CD4-positive, alpha-beta T cell treated with Interleukin-10 for 1 hour (primary cell): Measurements from ENCODE around the gene MICAL3.
"Not testable (repeated sequence)": the region's sequence is repeated elsewhere in the genome, so short reads cannot be mapped to it uniquely, and the experiment has no call there.

ENCODE experiments used
- DNase-seq: peaks from one replicate; pipeline ENCODE4 v3.0.0-alpha.2; 2020

Gene MICAL3

GRCh38 chr22:17880468-17880867, 143.9 kb downstream of the MICAL3 start:
- DNase-seq = no peak

GRCh38 chr22:17880020-17880419, 144.3 kb downstream of the MICAL3 start:
- no peak for DNase-seq

- no peak for DNase-seq
Observed at GRCh38 chr22:17878941-17879340, 145.4 kb downstream of the MICAL3 start.

- no peak for DNase-seq
Observed at GRCh38 chr22:17878186-17878694, 146.1 kb downstream of the MICAL3 start.

GRCh38 chr22:17876878-17877855, 147.2 kb downstream of the MICAL3 start:
- DNase-seq = not testable (repeated sequence)

- no peak for DNase-seq
Observed at GRCh38 chr22:17876306-17876831, 148.0 kb downstream of the MICAL3 start.

GRCh38 chr22:17875631-17876030, 148.7 kb downstream of the MICAL3 start:
- DNase-seq = no peak

- no peak for DNase-seq
Observed at GRCh38 chr22:17875156-17875555, 149.2 kb downstream of the MICAL3 start.

- DNase-seq = no peak
Observed at GRCh38 chr22:17874231-17874905, 150.0 kb downstream of the MICAL3 start.

GRCh38 chr22:17873804-17874203, 150.6 kb downstream of the MICAL3 start:
- DNase-seq = no peak

- DNase-seq = no peak
Observed at GRCh38 chr22:17873116-17873515, 151.2 kb downstream of the MICAL3 start.

GRCh38 chr22:17872471-17872870, 151.9 kb downstream of the MICAL3 start:
- DNase-seq = no peak

- DNase-seq = no peak
Observed at GRCh38 chr22:17871726-17872458, 152.5 kb downstream of the MICAL3 start.

GRCh38 chr22:17870407-17870806, 154.0 kb downstream of the MICAL3 start:
- DNase-seq = no peak

- DNase-seq = no peak
Observed at GRCh38 chr22:17869285-17870096, 154.9 kb downstream of the MICAL3 start.

GRCh38 chr22:17868771-17869170, 155.6 kb downstream of the MICAL3 start:
- DNase-seq = no peak

GRCh38 chr22:17867160-17867785, 157.1 kb downstream of the MICAL3 start:
- no peak for DNase-seq

GRCh38 chr22:17866621-17867020, 157.7 kb downstream of the MICAL3 start:
- DNase-seq = no peak

GRCh38 chr22:17866127-17866526, 158.2 kb downstream of the MICAL3 start:
- DNase-seq = no peak

- no peak for DNase-seq
Observed at GRCh38 chr22:17865183-17866055, 158.9 kb downstream of the MICAL3 start.
